GM21423 (cell line): ENCODE data around the gene CCDC12.
"Not testable (repeated sequence)": the region's sequence is repeated elsewhere in the genome, so short reads cannot be mapped to it uniquely, and the experiment has no call there.

ENCODE experiments used
- ATAC-seq: cut with Tn5 transposase; IDR thresholded peaks from one replicate; pipeline ENCODE4 v1.9.1; 2021; ENCODE audit warnings: mild to moderate bottlenecking, moderate library complexity; ENCODE audit not compliant: unreplicated experiment

CCDC12 gene

GRCh38 chr3:46926871-46927717 lies 49.5 kb downstream of the CCDC12 start:
- peak; percentile 57 for ATAC-seq

- ATAC-seq: no peak
Measured at GRCh38 chr3:46926447-46926846, 50.1 kb downstream of the CCDC12 start.

GRCh38 chr3:46926039-46926438 lies 50.5 kb downstream of the CCDC12 start:
- no peak for ATAC-seq

GRCh38 chr3:46925585-46925934 lies 51.0 kb downstream of the CCDC12 start:
- no peak for ATAC-seq

- ATAC-seq: no peak
Measured at GRCh38 chr3:46924921-46925584, 51.5 kb downstream of the CCDC12 start.

- no peak for ATAC-seq
Measured at GRCh38 chr3:46923559-46924350, 52.8 kb downstream of the CCDC12 start.

GRCh38 chr3:46922871-46923558 lies 53.5 kb downstream of the CCDC12 start:
- no peak for ATAC-seq

GRCh38 chr3:46922426-46922825 lies 54.1 kb downstream of the CCDC12 start:
- no peak for ATAC-seq

GRCh38 chr3:46921871-46922271 lies 54.7 kb downstream of the CCDC12 start:
- no peak for ATAC-seq

- no peak for ATAC-seq
Measured at GRCh38 chr3:46921041-46921440, 55.5 kb downstream of the CCDC12 start.

- no peak for ATAC-seq
Measured at GRCh38 chr3:46918634-46919033, 57.9 kb downstream of the CCDC12 start.

- ATAC-seq: no peak
Measured at GRCh38 chr3:46918202-46918601, 58.3 kb downstream of the CCDC12 start.

- no peak for ATAC-seq
Measured at GRCh38 chr3:46917257-46917656, 59.3 kb downstream of the CCDC12 start.

- ATAC-seq: no peak
Measured at GRCh38 chr3:46916799-46917198, 59.7 kb downstream of the CCDC12 start.

GRCh38 chr3:46916278-46916677 lies 60.3 kb downstream of the CCDC12 start:
- ATAC-seq: no peak

- no peak for ATAC-seq
Measured at GRCh38 chr3:46915297-46915822, 61.2 kb downstream of the CCDC12 start.

GRCh38 chr3:46914849-46915248 lies 61.7 kb downstream of the CCDC12 start:
- no peak for ATAC-seq

GRCh38 chr3:46913644-46914043 lies 62.9 kb downstream of the CCDC12 start:
- no peak for ATAC-seq

GRCh38 chr3:46912986-46913385 lies 63.6 kb downstream of the CCDC12 start:
- ATAC-seq: no peak

- not testable (repeated sequence) for ATAC-seq
Measured at GRCh38 chr3:46910914-46911313, 65.6 kb downstream of the CCDC12 start.
